Endodermal cell (in vitro differentiated cells): ENCODE results near the gene C14orf119. TPM values are rescaled to one million over a fixed set of nuclear protein-coding genes. Genes with fewer than 3 reads are reported as not detected.

Source experiments
- DNase-seq: peaks from one replicate; pipeline ENCODE4 v3.0.0-alpha.2; 2017
- H3K27ac ChIP-seq: 2 replicates; pipeline ENCODE4 v1.5.1; 2013; ENCODE audit warnings: mild to moderate bottlenecking, low read depth, low read length, moderate library complexity
- H3K27me3 ChIP-seq: 2 replicates; pipeline ENCODE4 v1.6.1; 2013; ENCODE audit warnings: mild to moderate bottlenecking, low read length, moderate library complexity; ENCODE audit not compliant: insufficient read depth, control insufficient read depth, poor library complexity, severe bottlenecking
- H3K36me3 ChIP-seq: 2 replicates; pipeline ENCODE4 v1.7.0; 2013; ENCODE audit warnings: mild to moderate bottlenecking, low read length, moderate library complexity; ENCODE audit not compliant: control insufficient read depth, insufficient read depth
- H3K4me1 ChIP-seq: one replicate; pipeline ENCODE4 v1.7.0; 2013; ENCODE audit warnings: low read length; ENCODE audit not compliant: control insufficient read depth, insufficient read depth
- H3K4me3 ChIP-seq: 2 replicates; pipeline ENCODE4 v1.5.1; 2013; ENCODE audit warnings: mild to moderate bottlenecking, low read length, moderate library complexity
- H3K9ac ChIP-seq: 2 replicates; pipeline ENCODE4 v1.6.1; 2013; ENCODE audit warnings: mild to moderate bottlenecking, low read length, moderate library complexity; ENCODE audit not compliant: poor library complexity, severe bottlenecking; ENCODE audit errors: extremely low read depth
- H3K9me3 ChIP-seq: 2 replicates; pipeline ENCODE4 v1.6.1; 2013; ENCODE audit warnings: mild to moderate bottlenecking, low read length, moderate library complexity; ENCODE audit not compliant: control insufficient read depth
- H3K27ac Mint-ChIP-seq: 2 replicates; pipeline ENCODE4 v1.8.0; 2020; ENCODE audit warnings: mixed read lengths
- H3K27me3 Mint-ChIP-seq: 2 replicates; pipeline ENCODE4 v1.8.0; 2021; ENCODE audit warnings: mild to moderate bottlenecking, mixed read lengths; ENCODE audit not compliant: insufficient read depth
- H3K36me3 Mint-ChIP-seq: 2 replicates; pipeline ENCODE4 v1.8.0; 2020; ENCODE audit warnings: low read depth, mixed read lengths
- H3K4me1 Mint-ChIP-seq: 2 replicates; pipeline ENCODE4 v1.8.0; 2020; ENCODE audit warnings: mixed read lengths
- H3K4me3 Mint-ChIP-seq: 2 replicates; pipeline ENCODE4 v1.8.0; 2020; ENCODE audit warnings: mild to moderate bottlenecking, moderate library complexity, mixed read lengths
- H3K9me3 Mint-ChIP-seq: 2 replicates; pipeline ENCODE4 v1.8.0; 2020; ENCODE audit warnings: mild to moderate bottlenecking, mixed read lengths
- CTCF ChIP-seq: fragments of 200-600 bp; sonication (generic); conservative IDR thresholded peaks from 2 replicates; pipeline ENCODE4 v1.5.0; 2021; ENCODE audit warnings: antibody characterized with exemption, mild to moderate bottlenecking
- WGBS, 2 experiments: methylation state at CpG; one replicate each; pipeline versions ENCODE4 v1.1.5 to v1.1.7; 2013; ENCODE audit warnings: missing lambda C conversion rate in 2 of 2, mixed read lengths in 1 of 2; ENCODE audit not compliant: insufficient coverage in 1 of 2, insufficient read length in 1 of 2; 5-methylcytosine and 5-hydroxymethylcytosine counted together
- long read RNA-seq, 4 experiments: library from polyadenylated mRNA in 2 of 4; library from RNA in 1 of 4; library from capped mRNA in 1 of 4; stranded (forward) in 3 of 4; unstranded in 1 of 4; transcript quantifications; one replicate each; pipeline ENCODE4 v2.0.0, GENCODE V29; 2020 to 2021; ENCODE audit warnings: inconsistent platforms in 1 of 4
- polyA plus RNA-seq, 2 experiments: library from polyadenylated mRNA; stranded (reverse); fragments of 50-300 nt; gene quantifications; one replicate each; pipeline ENCODE4 v1.2.3, GENCODE V29; 2013
- total RNA-seq, 2 donors: library from RNA; stranded (reverse); fragmentation: NEBNext Ultra II Directional in 1 of 2; extraction: Animal tissue kit (Norgen Biotek cat#: 25700) in 1 of 2; gene quantifications; 2 replicates in 1 of 2; 3 replicates in 1 of 2; pipeline ENCODE4 v1.2.1, GENCODE V29; 2021

Gene C14orf119
- 10 to 100 TPM; 76.7 to 82.9 TPM for total RNA-seq
- polyA plus RNA-seq (2013, experiment 1 of 2) = 61.4 TPM
- polyA plus RNA-seq (2013, experiment 2 of 2) = 63.7 TPM
- long read RNA-seq, experiment 1, transcript C14orf119-201 (2 exons, 3,660 nt) = major isoform, 49 of 62 reads
- long read RNA-seq, experiment 1, partial matches to known transcripts = 0 of 62 reads
- long read RNA-seq, experiment 1, other reads (novel, unspliced or antisense) = 13 of 62 reads
- long read RNA-seq, experiment 2, transcript C14orf119-201 (2 exons, 3,660 nt) = major isoform, 98 of 108 reads
- long read RNA-seq, experiment 2, partial matches to known transcripts = 0 of 108 reads
- long read RNA-seq, experiment 2, other reads (novel, unspliced or antisense) = 10 of 108 reads
- long read RNA-seq, experiment 3, transcript C14orf119-201 (2 exons, 3,660 nt) = major isoform, 153 of 172 reads
- long read RNA-seq, experiment 3, partial matches to known transcripts = 0 of 172 reads
- long read RNA-seq, experiment 3, other reads (novel, unspliced or antisense) = 18 of 172 reads
- long read RNA-seq, experiment 4, transcript C14orf119-201 (2 exons, 3,660 nt) = major isoform, 357 of 401 reads
- long read RNA-seq, experiment 4, partial matches to known transcripts = 0 of 401 reads
- long read RNA-seq, experiment 4, other reads (novel, unspliced or antisense) = 40 of 401 reads

GRCh38 chr14:23095196-23096108, at the start of gene C14orf119:
C14orf119 (plus strand) TSS chr14:23095505; CDS start chr14:23097659, 2,154 bp downstream.
- H3K4me1 Mint-ChIP-seq = peaks cover 36% of the 10 kb centered on the region
- H3K27me3 Mint-ChIP-seq = no peaks in the 10 kb centered on the region
- Histone ChIP-seq H3K4me1 (peaks cover 3% of the 10 kb centered on the region), H3K9ac (peak within 1 kb of the TSS; percentile 93), H3K4me3 (peak within 1 kb of the TSS; percentile 94), H3K27ac (peak within 1 kb of the TSS; percentile 80), H3K27me3 (no peaks in the 10 kb centered on the region), H3K9me3 (no peaks in the 10 kb centered on the region), H3K36me3 (peaks cover 61% of the 10 kb centered on the region)
- DNase-seq = peak; percentile 100
- no peak within 1 kb of the TSS for H3K4me3 Mint-ChIP-seq
- 0% methylated on average over 25 to 46 of the region's 46 CpGs for WGBS, 2 experiments
- H3K36me3 Mint-ChIP-seq = peaks cover 48% of the 10 kb centered on the region
- TF ChIP-seq CTCF = no peak
- H3K9me3 Mint-ChIP-seq = no peaks in the 10 kb centered on the region
- no peak within 1 kb of the TSS for H3K27ac Mint-ChIP-seq

GRCh38 chr14:23047034-23047634, 48.2 kb upstream of the C14orf119 start:
- Mint-ChIP-seq H3K4me3 (no peak overlapping the region), H3K9me3 (peaks cover 5% of the 10 kb centered on the region), H3K4me1 (peaks cover 25% of the 10 kb centered on the region), H3K36me3 (peaks cover 20% of the 10 kb centered on the region), H3K27ac (no peak overlapping the region), H3K27me3 (no peaks in the 10 kb centered on the region)
- no peak for DNase-seq
- H3K27me3 ChIP-seq = no peaks in the 10 kb centered on the region
- H3K4me3 ChIP-seq = no peak overlapping the region
- H3K9me3 ChIP-seq = no peaks in the 10 kb centered on the region
- no peak overlapping the region for H3K9ac ChIP-seq
- H3K36me3 ChIP-seq = peaks cover 20% of the 10 kb centered on the region
- 89 to 93% methylated on average over 5 to 6 of the region's 6 CpGs for WGBS, 2 experiments
- no peak overlapping the region for H3K27ac ChIP-seq
- H3K4me1 ChIP-seq = peaks cover 19% of the 10 kb centered on the region
- no peak for TF ChIP-seq CTCF
